Measurements from ENCODE around the gene CALR.

GRCh38 chr19:12943437-12944044 is 5.1 kb downstream of the CALR start:
- TF ChIP-seq PRRX2 (CRISPR knock-in tag; IDR thresholded peaks at IDR 0.05) (no peak), NFYB (CRISPR knock-in tag; conservative IDR thresholded peaks at IDR 0.05; ENCODE audit: low read depth) (no peak), ATF1 (CRISPR knock-in tag; IDR thresholded peaks at IDR 0.05) (no peak), ZNF512 (CRISPR knock-in tag; IDR thresholded peaks at IDR 0.05; ENCODE audit: borderline replicate concordance) (no peak), NFE2L1 (CRISPR knock-in tag; IDR thresholded peaks at IDR 0.05) (no peak), KAT7 (CRISPR knock-in tag; IDR thresholded peaks at IDR 0.05; ENCODE audit: borderline replicate concordance) (no peak), PRDM15 (CRISPR knock-in tag; IDR thresholded peaks at IDR 0.05) (no peak)
- TF ChIP-seq, protein P1, sequence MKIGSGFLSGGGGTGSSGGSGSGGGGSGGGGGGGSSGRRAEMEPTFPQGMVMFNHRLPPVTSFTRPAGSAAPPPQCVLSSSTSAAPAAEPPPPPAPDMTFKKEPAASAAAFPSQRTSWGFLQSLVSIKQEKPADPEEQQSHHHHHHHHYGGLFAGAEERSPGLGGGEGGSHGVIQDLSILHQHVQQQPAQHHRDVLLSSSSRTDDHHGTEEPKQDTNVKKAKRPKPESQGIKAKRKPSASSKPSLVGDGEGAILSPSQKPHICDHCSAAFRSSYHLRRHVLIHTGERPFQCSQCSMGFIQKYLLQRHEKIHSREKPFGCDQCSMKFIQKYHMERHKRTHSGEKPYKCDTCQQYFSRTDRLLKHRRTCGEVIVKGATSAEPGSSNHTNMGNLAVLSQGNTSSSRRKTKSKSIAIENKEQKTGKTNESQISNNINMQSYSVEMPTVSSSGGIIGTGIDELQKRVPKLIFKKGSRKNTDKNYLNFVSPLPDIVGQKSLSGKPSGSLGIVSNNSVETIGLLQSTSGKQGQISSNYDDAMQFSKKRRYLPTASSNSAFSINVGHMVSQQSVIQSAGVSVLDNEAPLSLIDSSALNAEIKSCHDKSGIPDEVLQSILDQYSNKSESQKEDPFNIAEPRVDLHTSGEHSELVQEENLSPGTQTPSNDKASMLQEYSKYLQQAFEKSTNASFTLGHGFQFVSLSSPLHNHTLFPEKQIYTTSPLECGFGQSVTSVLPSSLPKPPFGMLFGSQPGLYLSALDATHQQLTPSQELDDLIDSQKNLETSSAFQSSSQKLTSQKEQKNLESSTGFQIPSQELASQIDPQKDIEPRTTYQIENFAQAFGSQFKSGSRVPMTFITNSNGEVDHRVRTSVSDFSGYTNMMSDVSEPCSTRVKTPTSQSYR (CRISPR knock-in tag; IDR thresholded peaks at IDR 0.05) = no peak
- TF ChIP-seq, protein P2, sequence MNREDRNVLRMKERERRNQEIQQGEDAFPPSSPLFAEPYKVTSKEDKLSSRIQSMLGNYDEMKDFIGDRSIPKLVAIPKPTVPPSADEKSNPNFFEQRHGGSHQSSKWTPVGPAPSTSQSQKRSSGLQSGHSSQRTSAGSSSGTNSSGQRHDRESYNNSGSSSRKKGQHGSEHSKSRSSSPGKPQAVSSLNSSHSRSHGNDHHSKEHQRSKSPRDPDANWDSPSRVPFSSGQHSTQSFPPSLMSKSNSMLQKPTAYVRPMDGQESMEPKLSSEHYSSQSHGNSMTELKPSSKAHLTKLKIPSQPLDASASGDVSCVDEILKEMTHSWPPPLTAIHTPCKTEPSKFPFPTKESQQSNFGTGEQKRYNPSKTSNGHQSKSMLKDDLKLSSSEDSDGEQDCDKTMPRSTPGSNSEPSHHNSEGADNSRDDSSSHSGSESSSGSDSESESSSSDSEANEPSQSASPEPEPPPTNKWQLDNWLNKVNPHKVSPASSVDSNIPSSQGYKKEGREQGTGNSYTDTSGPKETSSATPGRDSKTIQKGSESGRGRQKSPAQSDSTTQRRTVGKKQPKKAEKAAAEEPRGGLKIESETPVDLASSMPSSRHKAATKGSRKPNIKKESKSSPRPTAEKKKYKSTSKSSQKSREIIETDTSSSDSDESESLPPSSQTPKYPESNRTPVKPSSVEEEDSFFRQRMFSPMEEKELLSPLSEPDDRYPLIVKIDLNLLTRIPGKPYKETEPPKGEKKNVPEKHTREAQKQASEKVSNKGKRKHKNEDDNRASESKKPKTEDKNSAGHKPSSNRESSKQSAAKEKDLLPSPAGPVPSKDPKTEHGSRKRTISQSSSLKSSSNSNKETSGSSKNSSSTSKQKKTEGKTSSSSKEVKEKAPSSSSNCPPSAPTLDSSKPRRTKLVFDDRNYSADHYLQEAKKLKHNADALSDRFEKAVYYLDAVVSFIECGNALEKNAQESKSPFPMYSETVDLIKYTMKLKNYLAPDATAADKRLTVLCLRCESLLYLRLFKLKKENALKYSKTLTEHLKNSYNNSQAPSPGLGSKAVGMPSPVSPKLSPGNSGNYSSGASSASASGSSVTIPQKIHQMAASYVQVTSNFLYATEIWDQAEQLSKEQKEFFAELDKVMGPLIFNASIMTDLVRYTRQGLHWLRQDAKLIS (CRISPR knock-in tag; IDR thresholded peaks at IDR 0.05; ENCODE audit: borderline replicate concordance) = no peak
- TF ChIP-seq, protein P3, sequence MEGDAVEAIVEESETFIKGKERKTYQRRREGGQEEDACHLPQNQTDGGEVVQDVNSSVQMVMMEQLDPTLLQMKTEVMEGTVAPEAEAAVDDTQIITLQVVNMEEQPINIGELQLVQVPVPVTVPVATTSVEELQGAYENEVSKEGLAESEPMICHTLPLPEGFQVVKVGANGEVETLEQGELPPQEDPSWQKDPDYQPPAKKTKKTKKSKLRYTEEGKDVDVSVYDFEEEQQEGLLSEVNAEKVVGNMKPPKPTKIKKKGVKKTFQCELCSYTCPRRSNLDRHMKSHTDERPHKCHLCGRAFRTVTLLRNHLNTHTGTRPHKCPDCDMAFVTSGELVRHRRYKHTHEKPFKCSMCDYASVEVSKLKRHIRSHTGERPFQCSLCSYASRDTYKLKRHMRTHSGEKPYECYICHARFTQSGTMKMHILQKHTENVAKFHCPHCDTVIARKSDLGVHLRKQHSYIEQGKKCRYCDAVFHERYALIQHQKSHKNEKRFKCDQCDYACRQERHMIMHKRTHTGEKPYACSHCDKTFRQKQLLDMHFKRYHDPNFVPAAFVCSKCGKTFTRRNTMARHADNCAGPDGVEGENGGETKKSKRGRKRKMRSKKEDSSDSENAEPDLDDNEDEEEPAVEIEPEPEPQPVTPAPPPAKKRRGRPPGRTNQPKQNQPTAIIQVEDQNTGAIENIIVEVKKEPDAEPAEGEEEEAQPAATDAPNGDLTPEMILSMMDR (IDR thresholded peaks at IDR 0.05) = no peak
- TF ChIP-seq, protein P4, sequence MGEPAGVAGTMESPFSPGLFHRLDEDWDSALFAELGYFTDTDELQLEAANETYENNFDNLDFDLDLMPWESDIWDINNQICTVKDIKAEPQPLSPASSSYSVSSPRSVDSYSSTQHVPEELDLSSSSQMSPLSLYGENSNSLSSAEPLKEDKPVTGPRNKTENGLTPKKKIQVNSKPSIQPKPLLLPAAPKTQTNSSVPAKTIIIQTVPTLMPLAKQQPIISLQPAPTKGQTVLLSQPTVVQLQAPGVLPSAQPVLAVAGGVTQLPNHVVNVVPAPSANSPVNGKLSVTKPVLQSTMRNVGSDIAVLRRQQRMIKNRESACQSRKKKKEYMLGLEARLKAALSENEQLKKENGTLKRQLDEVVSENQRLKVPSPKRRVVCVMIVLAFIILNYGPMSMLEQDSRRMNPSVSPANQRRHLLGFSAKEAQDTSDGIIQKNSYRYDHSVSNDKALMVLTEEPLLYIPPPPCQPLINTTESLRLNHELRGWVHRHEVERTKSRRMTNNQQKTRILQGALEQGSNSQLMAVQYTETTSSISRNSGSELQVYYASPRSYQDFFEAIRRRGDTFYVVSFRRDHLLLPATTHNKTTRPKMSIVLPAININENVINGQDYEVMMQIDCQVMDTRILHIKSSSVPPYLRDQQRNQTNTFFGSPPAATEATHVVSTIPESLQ (CRISPR knock-in tag; IDR thresholded peaks at IDR 0.05) = no peak
- TF ChIP-seq, protein P5, sequence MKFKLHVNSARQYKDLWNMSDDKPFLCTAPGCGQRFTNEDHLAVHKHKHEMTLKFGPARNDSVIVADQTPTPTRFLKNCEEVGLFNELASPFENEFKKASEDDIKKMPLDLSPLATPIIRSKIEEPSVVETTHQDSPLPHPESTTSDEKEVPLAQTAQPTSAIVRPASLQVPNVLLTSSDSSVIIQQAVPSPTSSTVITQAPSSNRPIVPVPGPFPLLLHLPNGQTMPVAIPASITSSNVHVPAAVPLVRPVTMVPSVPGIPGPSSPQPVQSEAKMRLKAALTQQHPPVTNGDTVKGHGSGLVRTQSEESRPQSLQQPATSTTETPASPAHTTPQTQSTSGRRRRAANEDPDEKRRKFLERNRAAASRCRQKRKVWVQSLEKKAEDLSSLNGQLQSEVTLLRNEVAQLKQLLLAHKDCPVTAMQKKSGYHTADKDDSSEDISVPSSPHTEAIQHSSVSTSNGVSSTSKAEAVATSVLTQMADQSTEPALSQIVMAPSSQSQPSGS (CRISPR knock-in tag; IDR thresholded peaks at IDR 0.05; ENCODE audit: borderline replicate concordance, low read depth) = no peak
